OCI-LY1 (cell line): ENCODE measurements around the gene DTNB.

ENCODE experiments used
- H2AFZ ChIP-seq: fragments of 200-600 bp; sonication (generic), shearing (Covaris generic); 2 replicates; pipeline ENCODE4 v1.6.0; 2014; ENCODE audit warnings: antibody characterized with exemption, mild to moderate bottlenecking, low read length
- H3F3A ChIP-seq: fragments of 200-600 bp; sonication (generic), shearing (Covaris generic); 2 replicates; pipeline ENCODE4 v1.6.0; 2014; ENCODE audit warnings: mild to moderate bottlenecking, antibody characterized with exemption, low read length, moderate library complexity; ENCODE audit not compliant: insufficient read depth
- H3K27ac ChIP-seq: fragments of 200-600 bp; sonication (generic); 2 replicates; pipeline ENCODE4 v1.5.1; 2014; ENCODE audit warnings: low read length, mixed run types, mild to moderate bottlenecking, low read depth; ENCODE audit not compliant: poor library complexity, severe bottlenecking
- H3K27me3 ChIP-seq: fragments of 200-600 bp; sonication (generic); 2 replicates; pipeline ENCODE4 v1.6.0; 2014; ENCODE audit warnings: antibody characterized with exemption, mild to moderate bottlenecking, low read length, moderate library complexity; ENCODE audit not compliant: insufficient read depth
- H3K36me3 ChIP-seq: fragments of 200-600 bp; sonication (generic); 2 replicates; pipeline ENCODE4 v1.6.1; 2014; ENCODE audit warnings: mild to moderate bottlenecking, antibody characterized with exemption, low read length, moderate library complexity, mixed read lengths; ENCODE audit not compliant: insufficient read depth
- H3K4me1 ChIP-seq: fragments of 200-600 bp; sonication (generic); 2 replicates; pipeline ENCODE4 v1.5.1; 2014; ENCODE audit warnings: mild to moderate bottlenecking, low read length, moderate library complexity; ENCODE audit not compliant: insufficient read depth, severe bottlenecking
- H3K4me2 ChIP-seq: fragments of 200-600 bp; sonication (generic), shearing (Covaris generic); 2 replicates; pipeline ENCODE4 v1.6.1; 2014; ENCODE audit warnings: low read length
- H3K4me3 ChIP-seq: fragments of 200-600 bp; sonication (generic); 2 replicates; pipeline ENCODE4 v1.5.1; 2014; ENCODE audit warnings: low read length, low read depth, mild to moderate bottlenecking, mixed read lengths; ENCODE audit not compliant: poor library complexity, severe bottlenecking
- H3K79me2 ChIP-seq: fragments of 200-600 bp; shearing (Covaris generic); 2 replicates; pipeline ENCODE4 v1.6.1; 2016; ENCODE audit warnings: mixed run types, low read length, mixed read lengths; ENCODE audit not compliant: insufficient read depth
- H3K9ac ChIP-seq: fragments of 200-600 bp; sonication (generic), shearing (Covaris generic); 2 replicates; pipeline ENCODE4 v1.6.1; 2014; ENCODE audit warnings: mild to moderate bottlenecking, low read length, mixed read lengths
- H3K9me2 ChIP-seq: fragments of 200-600 bp; sonication (generic), shearing (Covaris generic); 2 replicates; pipeline ENCODE4 v1.6.1; 2014; ENCODE audit warnings: low read depth, mild to moderate bottlenecking, low read length, mixed read lengths
- H3K9me3 ChIP-seq: fragments of 200-600 bp; shearing (Covaris generic); 2 replicates; pipeline ENCODE4 v1.6.1; 2014; ENCODE audit warnings: low read length, mixed read lengths
- H4K20me1 ChIP-seq: fragments of 200-600 bp; sonication (generic), shearing (Covaris generic); 2 replicates; pipeline ENCODE4 v1.6.0; 2016; ENCODE audit warnings: mild to moderate bottlenecking, low read length; ENCODE audit not compliant: insufficient read depth
- CTCF ChIP-seq: fragments of 200-600 bp; sonication (generic), shearing (Covaris generic); IDR thresholded peaks from 2 replicates; pipeline ENCODE4 v1.5.1; 2017; ENCODE audit warnings: mild to moderate bottlenecking, antibody characterized with exemption, low read length, moderate library complexity, mixed read lengths
- EZH2 ChIP-seq: fragments of 200-600 bp; sonication (generic), shearing (Covaris generic); IDR thresholded peaks from 2 replicates; pipeline ENCODE4 v1.8.0; 2017; ENCODE audit warnings: borderline replicate concordance, mixed run types, mild to moderate bottlenecking, antibody characterized with exemption, low read length, moderate library complexity, mixed read lengths

DTNB gene

GRCh38 chr2:25338401-25338800, 335.0 kb downstream of the DTNB start:
- no peak overlapping the region for H3K4me3 ChIP-seq
- no peaks in the 10 kb centered on the region for H3F3A ChIP-seq
- H3K36me3 ChIP-seq, result no peaks in the 10 kb centered on the region
- no peak overlapping the region for H3K4me2 ChIP-seq
- no peaks in the 10 kb centered on the region for H3K79me2 ChIP-seq
- H3K27me3 ChIP-seq, result peaks cover 4% of the 10 kb centered on the region; the same call in 1 of the 2 replicates
- H3K4me1 ChIP-seq, result peaks cover 6% of the 10 kb centered on the region
- no peak overlapping the region for H2AFZ ChIP-seq
- H3K9ac ChIP-seq, result no peak overlapping the region
- no peaks in the 10 kb centered on the region for H3K9me2 ChIP-seq
- H3K27ac ChIP-seq, result no peak overlapping the region
- no peak for TF ChIP-seq CTCF
- TF ChIP-seq EZH2, result no peak
- H3K9me3 ChIP-seq, result no peaks in the 10 kb centered on the region
- no peaks in the 10 kb centered on the region for H4K20me1 ChIP-seq

GRCh38 chr2:25337891-25338290, 335.5 kb downstream of the DTNB start:
- Histone ChIP-seq H3K36me3 (no peaks in the 10 kb centered on the region), H3K9me2 (no peaks in the 10 kb centered on the region), H3K79me2 (no peaks in the 10 kb centered on the region), H3K9ac (no peak overlapping the region), H3F3A (no peaks in the 10 kb centered on the region), H3K4me2 (no peak overlapping the region), H3K4me3 (no peak overlapping the region), H3K4me1 (peaks cover 6% of the 10 kb centered on the region), H2AFZ (no peak overlapping the region), H3K27me3 (peaks cover 4% of the 10 kb centered on the region; the same call in 1 of the 2 replicates), H3K9me3 (no peaks in the 10 kb centered on the region), H4K20me1 (no peaks in the 10 kb centered on the region), H3K27ac (no peak overlapping the region)
- TF ChIP-seq CTCF (no peak), EZH2 (no peak)

- Histone ChIP-seq H3K9me2 (no peaks in the 10 kb centered on the region), H3K27ac (no peak overlapping the region), H3K4me1 (peaks cover 6% of the 10 kb centered on the region), H4K20me1 (no peaks in the 10 kb centered on the region), H3K4me2 (no peak overlapping the region), H3K9me3 (no peaks in the 10 kb centered on the region), H3F3A (no peaks in the 10 kb centered on the region), H3K79me2 (no peaks in the 10 kb centered on the region), H3K36me3 (no peaks in the 10 kb centered on the region), H3K4me3 (no peak overlapping the region), H3K27me3 (peaks cover 4% of the 10 kb centered on the region; the same call in 1 of the 2 replicates), H3K9ac (no peak overlapping the region), H2AFZ (no peak overlapping the region)
- TF ChIP-seq CTCF, result peak; percentile 43; the same call in 1 of the 2 replicates
- no peak for TF ChIP-seq EZH2
Observed at GRCh38 chr2:25337276-25337675, 336.1 kb downstream of the DTNB start.
